ENCODE results near the gene CHRNE. TPM values are rescaled to one million over a fixed set of nuclear protein-coding genes. Genes with fewer than 3 reads are reported as not detected.
"Not testable (repeated sequence)": the region's sequence is repeated elsewhere in the genome, so short reads cannot be mapped to it uniquely, and the experiment has no call there.

CHRNE gene
- total and polyA plus RNA-seq, 8 donors: 0.56 to 4.9 (median 0.92) TPM

GRCh38 chr17:4931963-4932362 is 29.1 kb upstream of the CHRNE start, which contains the start of gene GP1BA:
GP1BA (plus strand) TSS chr17:4932277; CDS start chr17:4932605, 328 bp downstream.
- no peaks in the 10 kb centered on the region for H3K27me3 ChIP-seq
- H3K27ac ChIP-seq: no peak within 1 kb of the TSS
- ATAC-seq: no peak

GRCh38 chr17:4928881-4929280 is 26.0 kb upstream of the CHRNE start:
- no peaks in the 10 kb centered on the region for H3K9me3 ChIP-seq
- no peak overlapping the region for H3K4me3 ChIP-seq
- no peaks in the 10 kb centered on the region for H3K27me3 ChIP-seq
- H3K4me1 ChIP-seq: peaks cover under 1% of the 10 kb centered on the region in 2 donors
- intact Hi-C loops (cut with DNase I): no loop called here
- no peak for ATAC-seq
- DNase-seq: peak in 1 of 4 donors; percentile 39
- no peaks in the 10 kb centered on the region for H3K36me3 ChIP-seq
- no peak overlapping the region for H3K27ac ChIP-seq
- TF ChIP-seq CTCF (IDR thresholded peaks at IDR 0.05): no peak

More at GRCh38 chr17:4931963-4932362, 29.1 kb upstream of the CHRNE start, which contains the start of gene GP1BA:
- Histone ChIP-seq H3K4me1 (peaks cover 7 to 8% of the 10 kb centered on the region in 2 donors), H3K4me3 (no peak within 1 kb of the TSS), H3K9me3 (no peaks in the 10 kb centered on the region), H3K36me3 (peaks cover 0 to 11% of the 10 kb centered on the region in 2 donors)
- intact Hi-C loops (cut with DNase I): no loop called here
- peak in 1 of 4 donors; percentile 37 for DNase-seq
- no peak for TF ChIP-seq CTCF (IDR thresholded peaks at IDR 0.05)

GRCh38 chr17:4926577-4927335 is 23.9 kb upstream of the CHRNE start:
- H3K4me1 ChIP-seq; ATAC-seq; H3K9me3 ChIP-seq; H3K27ac ChIP-seq; intact Hi-C loops (cut with DNase I); H3K27me3 ChIP-seq; H3K36me3 ChIP-seq; H3K4me3 ChIP-seq: not testable (repeated sequence)
- DNase-seq: peak in 1 of 4 donors; percentile 53

- no peak for ATAC-seq
- no peak overlapping the region for H3K4me3 ChIP-seq
- H3K27ac ChIP-seq: no peak overlapping the region
- H3K36me3 ChIP-seq: no peaks in the 10 kb centered on the region
- H3K9me3 ChIP-seq: no peaks in the 10 kb centered on the region
- H3K4me1 ChIP-seq: peaks cover 0 to 18% of the 10 kb centered on the region in 2 donors
- no peak for TF ChIP-seq CTCF (IDR thresholded peaks at IDR 0.05)
- DNase-seq: no peak
- intact Hi-C loops (cut with DNase I): no loop called here
- H3K27me3 ChIP-seq: no peaks in the 10 kb centered on the region
Observed at GRCh38 chr17:4921320-4921719, 18.4 kb upstream of the CHRNE start.

- Histone ChIP-seq H3K4me1 (peaks cover 0 to 18% of the 10 kb centered on the region in 2 donors), H3K27ac (peak overlapping the region in 1 of 2 donors; percentile 15), H3K4me3 (no peak overlapping the region), H3K9me3 (no peaks in the 10 kb centered on the region), H3K27me3 (no peaks in the 10 kb centered on the region), H3K36me3 (no peaks in the 10 kb centered on the region)
- no peak for TF ChIP-seq CTCF (IDR thresholded peaks at IDR 0.05)
- intact Hi-C loops (cut with DNase I): no loop called here
- ATAC-seq (peak; percentile 46), DNase-seq (peak in 1 of 4 donors; percentile 72)
Observed at GRCh38 chr17:4920351-4921048, 17.6 kb upstream of the CHRNE start.

Data from left lung (tissue), 10 donors.